Measurements from ENCODE around the gene KNDC1.
"Not testable (repeated sequence)": the region's sequence is repeated elsewhere in the genome, so short reads cannot be mapped to it uniquely, and the experiment has no call there.

KNDC1 gene

GRCh38 chr10:133227256-133227655 is 67.2 kb downstream of the KNDC1 start:
- DNase-seq = no peak

DNA sequence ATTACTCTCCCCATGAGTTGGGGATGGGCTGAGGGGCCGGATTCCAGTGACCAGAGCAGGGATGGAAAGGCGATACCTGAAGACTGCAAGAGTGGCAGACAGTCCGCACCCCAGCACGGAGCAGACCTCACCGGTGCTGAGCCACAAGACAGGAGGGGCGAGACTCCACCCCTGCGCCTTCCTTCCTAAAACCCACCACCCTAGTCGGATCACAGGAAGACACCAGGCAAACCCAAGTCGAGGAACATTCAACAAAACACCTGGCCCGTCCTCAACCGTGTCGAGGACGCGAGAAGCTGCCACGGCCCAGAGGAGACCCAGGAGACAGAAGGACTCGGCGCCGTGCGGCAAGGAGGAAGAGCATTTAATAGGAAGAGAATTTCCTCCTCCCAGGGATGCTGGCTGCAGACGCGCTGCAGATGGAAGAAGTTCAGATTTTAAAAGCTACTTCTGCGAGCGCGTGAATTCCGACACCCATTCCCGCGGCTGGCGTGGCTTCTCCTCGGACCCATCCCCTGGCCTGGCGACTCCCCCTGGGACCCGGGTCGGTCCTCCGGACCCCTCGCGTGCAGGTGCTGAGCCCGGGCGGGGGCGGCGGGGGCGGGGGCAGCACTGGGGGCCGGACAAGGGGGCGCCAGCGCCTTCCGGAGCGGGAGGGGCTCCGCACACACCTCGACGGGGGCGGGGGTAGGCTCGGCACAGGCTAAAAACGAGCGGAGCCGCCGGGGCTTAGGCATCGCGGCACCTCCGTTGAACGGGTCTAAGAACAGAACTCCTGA is 69.4 kb downstream of the KNDC1 start:
- no peak for DNase-seq

- no peak for DNase-seq
Observed at GRCh38 chr10:133230044-133230361, 70.0 kb downstream of the KNDC1 start, which contains the start of gene UTF1. TSS of gene UTF1 (plus strand) at chr10:133230217. CDS start at chr10:133230289, 72 bp downstream.

- DNase-seq = no peak
Observed at GRCh38 chr10:133230387-133231195, 70.6 kb downstream of the KNDC1 start.

- no peak for DNase-seq
Observed at GRCh38 chr10:133231244-133231945, 71.4 kb downstream of the KNDC1 start.

GRCh38 chr10:133231946-133232574 is 72.0 kb downstream of the KNDC1 start:
- no peak for DNase-seq

- not testable (repeated sequence) for DNase-seq
Observed at GRCh38 chr10:133234796-133235195, 74.8 kb downstream of the KNDC1 start.

DNA sequence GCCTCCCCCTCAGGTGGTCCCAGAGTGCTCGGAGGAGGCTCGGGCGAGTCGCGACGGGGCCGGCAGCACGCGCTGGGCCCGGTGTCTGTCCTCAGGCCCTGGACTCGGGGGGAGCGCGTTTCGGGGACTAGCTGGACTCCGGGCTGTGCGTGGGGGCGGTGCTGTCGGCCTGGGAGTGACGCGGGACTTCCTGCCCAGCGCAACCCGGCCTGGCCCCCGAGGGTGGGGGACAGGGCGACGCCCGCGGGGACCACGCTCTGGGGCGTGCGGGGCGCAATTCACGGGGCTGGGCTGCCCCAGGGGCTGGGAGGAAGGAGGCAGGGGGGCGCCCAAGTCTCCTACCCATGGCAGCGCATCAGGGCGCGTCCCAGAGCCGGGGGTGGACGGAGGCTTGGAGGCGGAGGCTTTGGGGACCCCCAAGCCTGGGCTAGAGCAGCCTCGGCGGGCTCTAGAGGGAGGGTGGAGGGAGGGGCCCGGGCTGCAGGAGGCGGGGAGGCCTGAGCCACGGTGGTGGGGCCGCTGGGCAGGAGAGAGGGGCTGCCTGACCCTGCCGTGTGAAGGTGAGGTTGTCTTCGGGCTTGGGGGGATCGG is 75.3 kb downstream of the KNDC1 start:
- DNase-seq = no peak

- DNase-seq = no peak
Observed at GRCh38 chr10:133235932-133236331, 75.9 kb downstream of the KNDC1 start.

DNA sequence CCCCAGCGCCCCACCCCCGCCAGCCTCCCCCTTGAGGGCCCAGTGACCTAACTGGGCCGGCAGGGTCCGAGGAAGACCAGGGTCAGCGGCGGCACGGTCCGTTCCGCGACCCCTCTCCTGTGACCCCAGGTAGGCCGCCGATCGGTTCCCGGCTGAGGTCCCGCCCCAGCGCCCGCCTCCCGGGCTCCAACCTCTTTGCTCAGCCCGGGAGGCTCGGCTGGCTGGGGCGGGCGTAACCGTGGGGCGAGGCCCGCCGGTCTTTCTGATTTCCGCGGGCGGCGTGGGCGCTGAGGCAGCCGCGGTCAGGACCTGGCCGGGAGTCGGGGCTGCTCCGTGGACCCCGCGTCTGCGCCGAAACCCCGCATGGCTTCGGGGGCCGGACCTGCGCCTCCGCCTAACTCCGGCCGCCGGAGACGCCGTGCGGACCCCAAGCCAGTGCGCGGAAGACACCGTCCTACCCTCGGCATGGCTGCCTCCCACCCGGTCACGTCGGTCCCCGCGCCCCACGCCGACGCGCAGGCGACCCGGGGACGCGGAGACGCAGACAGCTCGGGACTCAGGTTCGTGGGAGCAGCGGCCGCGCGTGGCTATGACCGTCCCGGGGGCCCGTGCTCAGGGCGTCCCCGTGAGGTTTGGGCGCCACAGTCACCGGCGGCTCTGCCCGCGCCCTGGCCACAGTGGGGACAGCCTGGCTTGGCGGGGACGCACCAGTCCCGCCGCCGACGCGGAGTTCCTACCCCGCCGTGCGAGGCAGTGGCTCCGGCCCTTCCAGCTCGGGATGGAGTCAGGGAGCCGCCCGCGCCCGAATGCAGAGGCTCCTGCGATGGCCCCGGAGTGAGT is 76.6 kb downstream of the KNDC1 start:
- DNase-seq = no peak

GRCh38 chr10:133237241-133237587 is 77.2 kb downstream of the KNDC1 start:
- DNase-seq = no peak

GRCh38 chr10:133237588-133238465 is 77.8 kb downstream of the KNDC1 start, which contains the start of gene VENTX:
TSS of gene VENTX (plus strand) at chr10:133237855. CDS start at chr10:133237915, 60 bp downstream.
- DNase-seq = no peak

- no peak for DNase-seq
Observed at GRCh38 chr10:133238466-133238804, 78.4 kb downstream of the KNDC1 start.

- DNase-seq = no peak
Observed at GRCh38 chr10:133239990-133240389, 80.0 kb downstream of the KNDC1 start.

DNA sequence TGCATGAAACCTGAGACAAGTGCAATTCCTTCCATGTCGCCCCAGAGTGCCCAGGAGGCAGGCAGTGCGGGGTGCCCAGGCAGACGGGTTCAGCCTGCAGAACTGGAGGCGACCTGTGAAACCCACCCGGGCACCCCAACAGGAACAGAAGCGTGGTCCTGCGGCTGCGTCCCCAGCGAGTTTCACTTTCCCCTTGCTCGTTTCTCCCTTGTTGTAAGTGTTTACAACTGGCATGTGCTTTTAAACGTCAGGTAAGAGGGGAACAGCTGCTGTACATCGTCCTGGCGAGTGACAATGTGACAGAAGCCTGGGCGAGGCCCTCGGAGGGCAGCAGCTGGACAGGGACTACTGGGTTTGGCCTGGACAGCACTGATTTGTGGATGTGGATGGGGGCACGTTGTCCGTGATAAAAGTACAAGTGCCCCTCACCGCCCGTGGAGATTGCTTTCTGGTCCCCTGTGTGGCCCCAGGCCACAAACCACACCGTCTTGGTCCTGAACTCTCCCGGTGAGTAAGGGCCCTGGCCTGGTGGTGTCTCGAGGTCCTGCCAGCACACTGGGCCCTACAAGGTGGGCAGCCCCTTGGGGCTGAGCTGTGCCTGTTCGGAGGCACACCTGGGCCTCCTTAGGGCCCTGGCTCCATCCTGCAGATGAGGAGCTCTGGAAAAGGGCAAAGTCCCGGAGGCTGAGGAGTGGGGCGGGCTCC is 81.6 kb downstream of the KNDC1 start:
- DNase-seq = no peak

GRCh38 chr10:133242611-133243356 is 82.8 kb downstream of the KNDC1 start:
- DNase-seq = no peak

DNA sequence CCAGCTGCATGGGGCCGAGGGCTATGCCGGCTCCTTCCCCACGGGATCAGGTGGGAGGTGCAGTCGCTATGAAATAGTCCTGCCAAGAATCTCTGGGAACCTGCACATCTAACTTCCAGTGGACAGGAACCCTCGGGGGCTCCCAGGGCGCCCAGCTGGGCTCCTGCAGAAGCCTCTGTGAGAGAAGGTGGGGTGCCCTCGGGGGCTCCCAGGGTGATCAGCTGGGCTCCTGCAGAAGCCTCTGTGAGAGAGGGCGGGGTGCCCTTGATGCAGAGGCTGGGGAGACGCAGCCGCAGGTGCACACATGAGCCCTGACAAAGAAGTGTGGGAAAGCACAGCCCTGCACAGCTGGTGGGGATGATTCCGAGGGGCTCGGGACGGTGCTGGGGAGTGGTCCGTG is 83.6 kb downstream of the KNDC1 start:
- no peak for DNase-seq

GRCh38 chr10:133245439-133246235 is 85.6 kb downstream of the KNDC1 start:
- no peak for DNase-seq

GRCh38 chr10:133246236-133246626 is 86.2 kb downstream of the KNDC1 start:
- DNase-seq = no peak
